Esophagus muscularis mucosa (tissue), 4 donors: ENCODE results near the gene ZNF618. TPM values are rescaled to one million over a fixed set of nuclear protein-coding genes. Genes with fewer than 3 reads are reported as not detected.
A peak's percentile ranks its signal among the peaks of the same experiment; 100 is the strongest.

Source experiments
- DNase-seq: peaks from one replicate; pipeline ENCODE4 v3.0.0-alpha.2; 2017; ENCODE audit errors: extremely low spot score
- H3K27ac ChIP-seq, 4 donors: fragments of 200-600 bp; sonication (generic); replicated peaks in 1 of 4; 1 replicate in 3 of 4; 2 replicates in 1 of 4; pipeline ENCODE4 v1.5.1; 2016 to 2019; ENCODE audit warnings: mild to moderate bottlenecking in 1 of 4
- H3K27me3 ChIP-seq, 4 donors: fragments of 200-600 bp; sonication (generic); one replicate each; pipeline versions ENCODE4 v1.5.1 to v1.6.0; 2016 to 2019
- H3K36me3 ChIP-seq, 4 donors: fragments of 200-600 bp; sonication (generic); one replicate each; pipeline ENCODE4 v1.5.1; 2016 to 2019
- H3K4me1 ChIP-seq, 4 donors: fragments of 200-600 bp; sonication (generic); one replicate each; pipeline ENCODE4 v1.5.1; 2016 to 2019
- H3K4me3 ChIP-seq, 4 donors: fragments of 200-600 bp; sonication (generic); 1 replicate in 2 of 4; 2 replicates in 2 of 4; pipeline ENCODE4 v1.5.1; 2016 to 2019; ENCODE audit warnings: mild to moderate bottlenecking in 4 of 4, moderate library complexity in 1 of 4
- H3K9me3 ChIP-seq, 4 donors: fragments of 200-600 bp; sonication (generic); 1 replicate in 3 of 4; 2 replicates in 1 of 4; pipeline ENCODE4 v1.5.1; 2016 to 2019
- CTCF ChIP-seq, 3 experiments: fragments of 200-600 bp in 2 of 3; fragments of 450-650 bp in 1 of 3; sonication (generic) in 2 of 3; IDR thresholded peaks; one replicate each; pipeline ENCODE4 v1.5.1; 2017 to 2019; ENCODE audit warnings: antibody characterized with exemption in 3 of 3, mild to moderate bottlenecking in 2 of 3, moderate library complexity in 1 of 3
- EP300 ChIP-seq: sonication (generic); formaldehyde crosslinking; IDR thresholded peaks from one replicate; pipeline ENCODE4 v1.6.1; 2017; ENCODE audit warnings: antibody characterized with exemption
- POLR2A ChIP-seq: fragments of 450-650 bp; IDR thresholded peaks from one replicate; pipeline ENCODE4 v1.6.1; 2017; ENCODE audit warnings: antibody characterized with exemption, moderate library complexity, mild to moderate bottlenecking, low read depth
- POLR2AphosphoS5 ChIP-seq, 2 donors: sonication (generic); formaldehyde crosslinking; IDR thresholded peaks; one replicate each; pipeline ENCODE4 v1.6.1; 2017; ENCODE audit warnings: antibody characterized with exemption in 2 of 2
- WGBS: methylation state at CpG from one replicate; pipeline ENCODE4 v1.1.5; 2018; 5-methylcytosine and 5-hydroxymethylcytosine counted together
- intact Hi-C: fragments of 100-400 bp; cut with DNase I; formaldehyde crosslinking; loops from one replicate; pipeline ENCODE4 v1.15.1; 2023
- total RNA-seq, 4 donors: library from RNA; depleted of rRNA; stranded (reverse); fragments of >200 nt; gene quantifications; one replicate each; pipeline versions ENCODE4 v1.1.0 to v1.2.1, GENCODE V29; 2016

ZNF618 gene
- total RNA-seq, 4 donors from 2014 or later, result 1.2 to 4.5 (median 2.6) TPM

GRCh38 chr9:113876993-113877368, 872 bp downstream of the ZNF618 start:
- Histone ChIP-seq H3K9me3 (no peaks in the 10 kb centered on the region), H3K36me3 (no peaks in the 10 kb centered on the region), H3K27ac (peak overlapping the region in 1 of 4 donors; percentile 66), H3K4me3 (peak overlapping the region; percentile 83 to 96 (median 90)), H3K27me3 (no peaks in the 10 kb centered on the region), H3K4me1 (peaks cover 4 to 18% (median 11%) of the 10 kb centered on the region in 4 donors)
- intact Hi-C loops, result loop anchor here (2.0 to 10.0 kb wide), 2 partner anchors 70 to 192 kb away; no protein-coding TSS in a partner anchor
- no peak for DNase-seq
- 0% methylated on average over 1 of the region's 1 CpG for whole genome bisulfite sequencing
- no peak for TF ChIP-seq EP300
- no peak for TF ChIP-seq POLR2AphosphoS5 (IDR thresholded peaks at IDR 0.05)
- TF ChIP-seq POLR2A, result no peak

GRCh38 chr9:113879318-113879717, 3.2 kb downstream of the ZNF618 start:
- H3K9me3 ChIP-seq, result no peaks in the 10 kb centered on the region
- no peaks in the 10 kb centered on the region for H3K27me3 ChIP-seq
- H3K27ac ChIP-seq, result no peak overlapping the region
- no peaks in the 10 kb centered on the region for H3K36me3 ChIP-seq
- 87% methylated on average over 4 of the region's 4 CpGs for WGBS
- DNase-seq, result no peak
- H3K4me1 ChIP-seq, result peaks cover 4 to 18% (median 11%) of the 10 kb centered on the region in 4 donors
- TF ChIP-seq EP300 (no peak), POLR2A (no peak), CTCF (IDR thresholded peaks at IDR 0.05) (no peak), POLR2AphosphoS5 (IDR thresholded peaks at IDR 0.05) (no peak)
- intact Hi-C loops, result loop anchor here (10.0 kb wide), 1 partner anchor 195 kb away; no protein-coding TSS in a partner anchor
- no peak overlapping the region for H3K4me3 ChIP-seq

- Histone ChIP-seq H3K27ac (no peak overlapping the region), H3K36me3 (no peaks in the 10 kb centered on the region), H3K4me1 (peaks cover 5 to 18% (median 11%) of the 10 kb centered on the region in 4 donors), H3K27me3 (no peaks in the 10 kb centered on the region), H3K9me3 (no peaks in the 10 kb centered on the region), H3K4me3 (no peak overlapping the region)
- no peak for DNase-seq
- WGBS, result 68% methylated on average over 4 of the region's 4 CpGs
- TF ChIP-seq POLR2A (no peak), CTCF (IDR thresholded peaks at IDR 0.05) (no peak), POLR2AphosphoS5 (IDR thresholded peaks at IDR 0.05) (no peak), EP300 (no peak)
- intact Hi-C loops, result loop anchor here (10.0 kb wide), 1 partner anchor 195 kb away; no protein-coding TSS in a partner anchor
These were observed 3.8 kb downstream of the ZNF618 start for GRCh38 chr9:113879911-113880310.

GRCh38 chr9:113882181-113882580, 6.1 kb downstream of the ZNF618 start:
- Histone ChIP-seq H3K9me3 (no peaks in the 10 kb centered on the region), H3K4me1 (peaks cover 9 to 26% (median 19%) of the 10 kb centered on the region in 4 donors), H3K27ac (no peak overlapping the region), H3K36me3 (no peaks in the 10 kb centered on the region), H3K27me3 (no peaks in the 10 kb centered on the region), H3K4me3 (no peak overlapping the region)
- WGBS, result 88% methylated on average over 7 of the region's 7 CpGs
- peak; percentile 91 for DNase-seq
- TF ChIP-seq POLR2AphosphoS5 (IDR thresholded peaks at IDR 0.05) (no peak), POLR2A (no peak), EP300 (no peak), CTCF (IDR thresholded peaks at IDR 0.05) (no peak)
- intact Hi-C loops, result no loop called here

GRCh38 chr9:113882636-113883164, 6.6 kb downstream of the ZNF618 start:
- WGBS, result 90% methylated on average over 7 of the region's 7 CpGs
- intact Hi-C loops, result no loop called here
- DNase-seq, result no peak

More at GRCh38 chr9:113882636-113883164, 6.6 kb downstream of the ZNF618 start:
- no peak for TF ChIP-seq POLR2AphosphoS5 (IDR thresholded peaks at IDR 0.05)
- no peak for TF ChIP-seq POLR2A
- no peak for TF ChIP-seq EP300
- no peak for TF ChIP-seq CTCF (IDR thresholded peaks at IDR 0.05)
- H3K27me3 ChIP-seq, result no peaks in the 10 kb centered on the region
- H3K9me3 ChIP-seq, result no peaks in the 10 kb centered on the region
- H3K4me3 ChIP-seq, result no peak overlapping the region
- no peaks in the 10 kb centered on the region for H3K36me3 ChIP-seq
- peaks cover 9 to 25% (median 21%) of the 10 kb centered on the region in 4 donors for H3K4me1 ChIP-seq
- no peak overlapping the region for H3K27ac ChIP-seq
